ENCODE data around the gene NQO2. TPM values are rescaled to one million over a fixed set of nuclear protein-coding genes. Genes with fewer than 3 reads are reported as not detected.

Gene NQO2
- total RNA-seq, 1 donor from 2014 or later = 31.6 TPM

Other genes with a start within 250 kb of the NQO2 start
- gene MYLK4, start 249.0 kb upstream of the NQO2 start, total RNA-seq = 0.84 TPM
- gene WRNIP1, start 234.5 kb upstream of the NQO2 start, total RNA-seq = 41.2 TPM
- gene SERPINB1, start 158.0 kb upstream of the NQO2 start, total RNA-seq = 576 TPM
- 8.4 TPM for gene SERPINB9, start 96.6 kb upstream of the NQO2 start, total RNA-seq
- gene SERPINB6, start 28.3 kb upstream of the NQO2 start, total RNA-seq = 78.8 TPM
- gene RIPK1, start 68.6 kb downstream of the NQO2 start, total RNA-seq = 16.2 TPM
- 27.0 TPM for gene BPHL, start 118.8 kb downstream of the NQO2 start, total RNA-seq
- 70.3 TPM for gene TUBB2A, start 157.7 kb downstream of the NQO2 start, total RNA-seq
- 3.0 TPM for gene TUBB2B, start 227.8 kb downstream of the NQO2 start, total RNA-seq